Stimulated activated CD4-positive, alpha-beta T cell treated with anti-CD3 and anti-CD28 coated beads, Interleukin-4, amount 100 ng/mL, for 4 hours (primary cell): ENCODE data around the gene SPATA13.

Source experiments
- DNase-seq, 2 experiments: peaks; one replicate each; pipeline ENCODE4 v3.0.0-alpha.2; 2020

SPATA13 gene

DNA sequence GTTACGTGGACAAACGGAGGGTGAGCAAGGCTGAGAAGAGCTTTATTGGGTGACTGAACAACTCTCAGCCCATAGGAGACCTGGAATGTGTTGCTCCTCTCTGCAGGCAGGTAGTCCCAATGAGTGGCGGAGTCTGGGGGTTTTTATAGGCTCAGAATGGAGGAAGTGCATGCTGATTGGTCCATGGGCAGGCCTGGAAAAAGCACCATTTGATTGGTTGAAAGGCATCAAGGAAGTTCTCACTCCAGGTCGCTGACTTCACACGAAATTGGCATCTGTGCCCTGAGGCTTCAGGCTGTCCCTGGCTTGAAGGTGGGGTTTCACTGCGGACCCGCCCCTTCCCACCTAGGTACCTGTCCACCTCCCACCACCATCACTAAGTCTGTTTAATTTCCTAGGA, 65.4 kb downstream of the SPATA13 start:
- no peak for DNase-seq

DNA sequence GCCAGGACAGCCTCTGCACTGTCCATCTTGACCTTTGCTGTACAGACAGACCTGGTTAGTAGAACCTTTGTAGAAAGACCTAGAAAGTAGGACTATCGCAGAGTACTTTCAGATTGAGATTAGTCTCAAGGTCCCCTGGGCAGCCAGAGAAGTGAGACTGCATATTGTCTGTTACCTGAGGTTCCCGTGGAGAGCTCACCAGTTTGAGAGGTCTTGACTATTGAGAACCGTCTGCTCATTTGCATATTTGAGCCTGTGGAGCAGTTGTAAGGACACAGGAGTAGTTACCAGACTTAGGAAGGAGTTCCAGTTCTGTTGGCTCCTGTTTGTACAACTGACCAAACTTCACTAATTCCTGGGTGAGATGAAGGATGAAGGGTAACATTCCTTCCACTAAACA, 66.2 kb downstream of the SPATA13 start:
- DNase-seq, result no peak

DNA sequence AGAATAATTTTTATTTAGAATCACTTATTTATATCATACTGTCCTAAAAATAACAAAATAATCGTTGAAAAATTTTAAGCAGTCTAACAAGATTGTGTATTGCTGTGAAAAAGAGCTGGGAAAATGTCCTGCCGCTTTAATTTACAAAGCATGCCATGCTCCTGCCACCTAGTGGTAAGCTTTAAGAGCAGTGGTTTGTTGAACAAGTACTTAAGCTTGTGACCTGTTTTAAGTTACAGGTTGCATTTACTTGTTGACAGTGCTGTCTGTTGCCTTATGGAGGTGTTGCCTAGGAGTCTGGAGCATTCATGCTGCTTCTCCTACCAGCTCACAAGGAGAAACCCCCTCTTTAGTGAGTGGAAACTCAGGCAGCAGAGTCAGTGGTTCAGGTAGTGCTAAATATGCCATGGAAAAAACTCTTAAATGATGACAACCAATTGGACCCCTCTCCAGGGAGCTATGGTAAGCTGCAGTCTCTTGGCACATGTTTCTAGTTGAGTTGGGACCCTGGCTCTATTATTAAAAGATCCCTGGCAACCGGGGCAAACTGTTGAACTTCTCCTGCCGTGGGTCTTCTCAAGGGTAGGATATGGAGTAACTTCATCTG, 68.4 kb downstream of the SPATA13 start:
- peak in 1 of 2 experiments; percentile 34 for DNase-seq

DNA sequence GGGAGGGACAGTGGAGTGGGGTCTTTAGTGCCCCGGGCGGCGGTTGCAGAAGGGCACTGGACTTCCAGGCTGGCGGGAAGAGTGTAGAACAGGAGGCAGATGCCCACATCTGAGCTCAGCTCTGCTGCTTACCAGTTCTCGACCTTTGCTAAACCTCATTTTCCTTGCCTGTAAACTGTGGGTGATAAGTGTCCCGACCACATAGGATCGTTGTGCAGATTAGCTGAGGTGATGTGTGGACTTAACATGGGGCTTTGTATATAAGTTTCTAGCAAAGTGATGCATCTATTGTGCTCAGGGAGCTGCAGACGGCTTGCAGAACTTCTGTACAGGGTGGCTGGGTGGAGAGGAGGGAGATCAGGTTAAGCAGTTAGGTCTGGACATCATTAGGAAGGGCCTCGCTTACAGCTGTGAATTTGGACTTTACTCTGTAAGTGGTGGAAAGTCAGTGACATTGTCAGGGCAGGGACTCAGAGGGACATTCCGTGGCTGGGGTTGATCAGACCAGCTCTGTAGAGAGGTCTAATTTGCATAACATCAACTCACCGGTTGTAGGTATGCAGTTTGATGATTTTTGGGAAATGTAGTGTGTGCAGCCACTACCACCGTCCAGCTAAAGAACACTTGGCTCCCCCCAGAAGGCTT, 70.0 kb downstream of the SPATA13 start:
- DNase-seq, result no peak

DNA sequence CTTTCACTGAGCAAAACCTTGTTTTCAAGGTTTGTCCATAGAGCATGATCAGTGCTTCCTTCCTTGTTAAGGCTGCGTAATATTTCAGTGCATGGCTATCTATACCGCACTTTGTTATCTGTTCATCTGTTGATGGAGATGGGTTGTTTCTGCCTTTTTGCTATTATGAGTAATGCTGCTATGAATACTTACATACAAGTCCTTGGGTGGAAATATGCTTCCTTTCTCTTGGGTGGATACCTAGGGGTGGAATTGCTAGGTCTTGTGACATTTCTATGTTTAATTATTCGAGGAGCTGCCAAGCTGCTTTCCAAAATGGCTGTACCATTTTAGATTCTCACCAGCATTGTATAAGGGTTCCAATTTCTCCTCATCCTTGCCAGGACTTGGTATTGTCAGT, 70.9 kb downstream of the SPATA13 start:
- no peak for DNase-seq

DNA sequence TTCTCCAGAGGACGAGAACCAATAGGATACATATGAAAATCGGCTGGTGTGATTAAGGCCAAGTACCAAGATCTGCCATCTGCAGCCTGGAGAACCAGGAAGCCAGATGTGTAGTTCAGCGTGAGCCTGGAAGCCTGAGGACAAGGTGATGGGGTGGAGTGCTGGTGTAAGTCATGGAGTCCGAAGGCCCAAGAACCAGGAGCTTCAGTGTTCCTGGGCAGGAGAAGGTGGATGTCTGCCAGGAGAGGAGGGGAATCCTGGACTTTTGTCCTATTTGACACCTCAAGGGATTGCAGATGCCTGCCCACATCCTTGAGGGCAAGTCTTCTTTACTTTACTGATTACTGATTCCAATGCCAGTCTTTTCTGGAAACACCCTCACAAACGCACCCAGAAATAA, 71.5 kb downstream of the SPATA13 start:
- DNase-seq, result no peak

DNA sequence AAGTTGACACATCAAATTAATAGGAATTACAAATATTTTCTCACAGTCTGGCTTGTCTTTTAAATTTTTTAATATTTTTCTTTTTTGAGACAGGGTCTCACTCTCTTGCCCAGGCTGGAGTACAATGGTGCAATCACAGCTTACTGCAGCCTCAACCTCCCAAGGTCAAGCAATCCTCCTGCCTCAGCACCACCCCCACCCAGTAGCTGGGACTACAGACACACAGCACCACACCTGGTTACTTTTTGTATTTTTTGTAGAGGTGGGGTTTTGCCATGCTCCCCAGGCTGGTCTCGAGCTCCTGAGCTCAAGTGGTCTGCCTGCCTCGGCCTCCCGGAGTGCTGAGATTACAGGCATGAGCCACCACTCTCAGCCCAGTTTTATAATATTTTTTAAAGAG, 72.0 kb downstream of the SPATA13 start:
- no peak for DNase-seq

DNA sequence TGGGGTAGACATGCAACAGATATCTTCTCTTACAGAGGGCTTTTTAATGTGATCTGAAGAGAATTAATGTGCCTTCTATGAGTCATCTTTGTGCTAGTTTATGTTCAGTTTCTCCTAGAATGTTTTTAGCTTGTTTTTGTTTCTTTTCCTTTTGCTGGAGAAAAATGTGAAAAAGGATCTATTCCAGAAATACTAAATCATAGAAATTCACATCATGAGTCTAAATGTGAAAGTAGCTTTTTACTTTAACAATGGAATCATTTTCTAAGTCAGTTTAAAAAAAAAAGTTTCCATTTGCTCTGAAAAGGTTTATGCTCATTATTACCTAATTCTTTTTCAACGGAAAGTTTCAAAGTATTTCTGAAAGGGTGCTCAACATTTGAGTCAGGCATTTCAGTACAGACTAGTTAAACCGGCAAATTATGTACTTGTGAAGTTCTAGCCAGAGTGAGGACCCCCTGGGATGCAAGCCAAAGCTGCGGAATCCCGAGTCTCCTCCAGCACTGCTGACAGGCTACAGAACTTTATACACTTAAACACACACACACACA, 72.9 kb downstream of the SPATA13 start:
- DNase-seq, result no peak

DNA sequence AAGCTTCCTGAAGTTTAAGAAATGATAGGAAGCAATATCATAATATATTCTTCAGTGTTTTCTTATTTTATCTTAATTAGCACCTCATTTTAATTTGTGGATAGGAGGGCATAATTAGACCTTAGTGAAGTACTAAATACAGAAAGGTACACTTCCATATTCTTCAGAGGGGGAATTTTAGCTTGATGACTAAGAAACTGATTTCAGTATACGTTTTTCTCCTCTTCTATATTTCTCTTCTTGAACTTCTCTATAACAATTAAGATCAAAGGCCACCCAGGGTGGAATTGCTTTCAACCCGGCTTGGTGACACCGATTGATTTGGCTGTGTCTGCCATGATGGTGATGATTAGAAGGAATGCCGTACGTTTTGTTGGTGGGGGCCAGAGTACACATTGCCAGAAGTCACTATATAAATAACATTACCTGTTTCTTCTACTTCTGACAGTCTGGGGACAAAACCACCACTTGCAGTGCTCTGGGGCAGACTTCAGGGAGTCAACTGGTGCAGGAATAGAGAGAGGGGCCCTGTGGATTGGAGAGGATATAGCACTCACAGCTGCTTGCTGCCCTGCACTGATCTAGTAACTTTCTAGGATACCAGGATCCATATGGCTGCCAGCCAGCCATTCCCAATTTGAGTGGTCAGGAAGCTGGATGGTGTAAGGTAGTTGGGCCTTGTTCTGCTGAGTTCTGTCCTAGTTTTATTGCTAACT, 73.8 kb downstream of the SPATA13 start:
- DNase-seq, result no peak

DNA sequence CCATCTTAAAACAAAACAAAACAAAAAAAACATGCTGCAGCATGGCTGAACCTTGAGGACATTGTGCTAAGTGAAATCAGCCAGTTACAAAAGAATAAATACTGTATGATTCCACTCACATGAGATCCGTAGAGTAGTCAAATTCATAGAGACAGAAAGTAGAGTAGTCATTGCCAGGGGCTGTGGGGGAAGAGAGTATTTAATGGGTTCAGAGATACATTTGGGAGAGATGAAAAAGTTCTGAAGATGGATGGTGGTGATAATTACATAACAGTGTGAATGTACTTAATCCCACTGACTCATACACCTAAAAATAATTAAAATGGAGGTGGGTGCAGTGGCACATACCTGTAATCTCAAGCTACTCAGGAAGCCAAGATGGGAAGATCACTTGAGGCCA, 76.8 kb downstream of the SPATA13 start:
- no peak for DNase-seq

DNA sequence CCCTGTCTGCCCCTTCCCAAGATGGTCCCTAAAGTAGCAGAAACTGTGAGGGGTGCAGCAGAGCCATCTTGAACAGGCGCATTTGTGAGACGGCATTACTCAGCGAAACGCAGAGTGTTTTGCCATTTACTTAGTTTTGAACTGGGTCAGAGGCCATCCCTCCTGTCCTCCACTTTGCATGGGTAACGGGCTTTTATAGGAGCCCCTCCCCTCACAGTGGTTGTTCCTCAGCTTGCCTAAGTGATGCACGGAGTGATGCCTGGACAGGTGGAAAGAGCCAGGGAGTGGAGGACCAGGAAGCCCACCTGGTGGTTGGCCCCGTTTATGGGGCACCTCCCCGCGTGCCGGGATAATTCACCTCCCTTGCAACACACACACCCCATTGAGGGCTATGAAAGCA, 80.8 kb downstream of the SPATA13 start:
- no peak for DNase-seq

DNA sequence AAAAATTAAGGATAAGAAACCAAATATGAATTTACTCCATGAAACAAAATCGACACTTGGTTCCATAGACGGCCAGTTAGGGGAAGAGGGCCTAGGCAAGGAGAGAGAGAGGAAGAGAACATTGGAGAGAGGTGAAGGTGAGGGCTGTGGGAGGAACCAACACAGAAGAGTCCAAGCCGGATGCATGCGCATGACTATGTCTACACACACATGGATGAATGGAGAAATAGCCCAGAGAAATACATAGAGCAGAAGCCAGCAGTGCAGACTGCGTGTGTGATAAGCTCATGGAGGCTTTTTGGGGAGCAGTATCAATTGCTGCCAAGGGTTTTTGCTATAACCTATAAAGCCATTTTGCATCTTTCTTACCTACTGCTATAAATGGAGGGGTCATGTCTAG, 81.6 kb downstream of the SPATA13 start:
- DNase-seq, result no peak

DNA sequence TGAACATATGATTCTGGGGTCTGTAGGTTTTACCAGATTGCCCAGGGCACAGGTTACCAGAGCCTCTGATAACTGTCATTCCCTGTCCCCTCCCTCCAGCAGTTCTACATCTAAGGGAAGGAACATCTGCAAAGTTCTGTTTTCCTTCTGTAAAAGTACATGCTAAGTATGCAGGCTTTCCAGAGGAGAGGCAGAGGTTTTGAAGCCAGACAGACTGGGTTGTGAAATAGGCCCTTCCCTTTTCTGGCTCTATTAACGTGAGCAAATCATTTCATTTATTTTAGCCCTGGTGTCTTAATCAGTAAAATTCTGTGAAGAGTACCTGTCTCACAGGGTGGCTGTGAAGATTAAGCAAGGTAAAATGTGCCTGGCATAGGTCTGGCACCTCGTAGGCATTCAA, 82.8 kb downstream of the SPATA13 start:
- no peak for DNase-seq

DNA sequence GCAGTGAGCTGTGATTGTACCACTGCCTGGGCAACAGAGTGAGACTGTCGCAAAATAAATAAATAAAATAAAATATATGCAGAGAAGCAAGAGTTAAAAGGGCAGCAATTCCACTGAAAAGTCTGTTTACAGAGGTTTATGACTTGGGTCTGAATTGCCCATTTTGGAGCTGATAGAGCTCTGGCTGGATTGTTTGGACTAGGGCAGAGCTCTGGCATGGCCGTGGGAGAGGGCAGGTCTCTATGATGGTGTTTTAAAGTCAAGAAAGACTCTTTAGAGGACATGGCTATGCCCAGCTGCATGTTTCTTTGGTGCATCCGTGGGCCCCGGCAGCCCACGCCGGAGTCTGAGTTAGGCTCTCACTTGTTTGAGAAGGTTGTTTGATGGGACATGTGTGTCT, 84.3 kb downstream of the SPATA13 start:
- DNase-seq, result no peak

DNA sequence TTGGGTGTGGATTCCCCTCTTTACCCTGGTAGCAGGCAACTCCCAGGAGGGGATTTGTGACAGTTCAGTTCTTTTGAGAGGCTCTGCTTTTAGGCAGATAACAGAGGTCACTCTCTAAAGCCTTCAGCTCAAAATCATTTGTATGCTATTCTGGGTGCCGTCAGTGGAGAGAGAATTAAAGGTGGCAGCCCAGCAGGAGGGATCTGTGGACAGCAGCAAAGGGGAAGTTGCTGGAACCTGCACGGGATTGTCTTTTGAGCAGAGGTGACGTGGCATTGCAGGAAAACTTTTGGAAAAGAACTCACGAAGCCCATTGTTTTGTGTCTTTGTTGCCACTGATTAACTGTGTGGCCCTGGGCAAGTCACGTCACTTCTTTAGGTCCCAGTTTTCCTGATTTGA, 86.5 kb downstream of the SPATA13 start:
- DNase-seq, result no peak

DNA sequence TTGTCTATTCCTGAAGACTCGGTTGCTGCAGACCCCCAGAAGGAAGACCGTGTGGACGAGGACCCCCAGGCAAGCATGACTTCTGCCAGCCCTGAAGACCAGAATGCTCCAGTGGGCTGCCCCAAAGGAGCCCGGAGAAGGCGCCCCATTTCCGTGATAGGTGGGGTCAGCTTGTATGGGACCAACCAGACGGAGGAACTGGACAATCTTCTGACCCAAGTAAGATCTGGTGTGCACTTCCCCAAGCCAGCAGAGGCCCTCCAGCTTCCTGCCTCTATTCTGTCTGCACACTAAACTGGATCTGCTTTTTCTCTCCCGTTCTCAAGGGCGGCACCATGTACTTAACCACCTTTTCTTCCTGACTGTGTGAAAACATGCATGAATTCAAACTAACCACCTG, 89.1 kb downstream of the SPATA13 start:
- DNase-seq, result no peak

DNA sequence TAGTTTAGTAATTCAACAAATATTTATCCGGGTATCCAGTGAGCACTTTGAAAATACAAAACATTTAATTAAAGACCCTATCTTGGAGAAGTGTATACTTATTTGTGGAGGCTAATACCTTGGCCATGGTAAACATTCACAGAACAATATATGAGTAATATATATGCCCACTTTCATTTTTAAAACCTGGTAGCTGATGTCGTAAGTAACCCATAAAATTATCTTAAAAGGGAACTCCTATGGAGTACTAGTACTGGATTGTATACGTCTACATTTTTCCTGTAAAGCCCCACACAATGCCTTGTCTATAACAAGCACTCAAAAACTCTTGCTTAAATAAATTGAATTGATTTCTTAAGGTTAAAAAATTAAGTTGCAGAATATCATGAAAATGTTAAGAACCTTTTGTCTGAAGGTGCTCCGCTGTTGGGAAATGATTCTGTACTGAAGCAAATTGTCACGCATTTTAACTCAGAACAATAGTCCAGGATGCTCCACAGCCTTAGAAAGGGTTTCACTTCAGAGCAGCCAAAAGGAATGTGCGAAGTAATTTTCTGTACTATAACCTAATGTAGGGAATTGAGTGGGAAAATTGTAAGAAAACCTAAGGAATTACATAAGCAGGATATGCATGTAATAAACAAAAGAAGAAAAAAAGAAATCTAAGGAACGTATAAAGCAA, 90.0 kb downstream of the SPATA13 start:
- DNase-seq, result no peak

DNA sequence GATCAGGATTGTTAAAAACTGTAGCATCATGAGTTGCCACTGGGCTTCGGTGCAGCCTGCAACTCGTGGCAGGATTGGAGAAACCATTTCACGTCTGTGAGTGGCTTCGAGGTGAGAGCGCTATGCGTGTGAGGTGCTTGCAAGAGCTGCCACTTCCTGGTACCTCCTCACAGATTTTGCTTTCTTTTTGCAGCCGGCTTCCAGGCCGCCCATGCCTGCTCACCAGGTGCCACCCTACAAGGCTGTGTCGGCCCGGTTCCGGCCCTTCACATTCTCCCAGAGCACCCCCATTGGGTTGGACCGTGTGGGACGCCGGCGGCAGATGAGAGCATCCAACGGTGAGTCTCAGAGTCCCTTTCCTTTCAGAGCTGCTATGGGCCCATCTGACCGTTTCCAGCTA, 91.0 kb downstream of the SPATA13 start:
- peak; percentile 60 to 82 for DNase-seq

DNA sequence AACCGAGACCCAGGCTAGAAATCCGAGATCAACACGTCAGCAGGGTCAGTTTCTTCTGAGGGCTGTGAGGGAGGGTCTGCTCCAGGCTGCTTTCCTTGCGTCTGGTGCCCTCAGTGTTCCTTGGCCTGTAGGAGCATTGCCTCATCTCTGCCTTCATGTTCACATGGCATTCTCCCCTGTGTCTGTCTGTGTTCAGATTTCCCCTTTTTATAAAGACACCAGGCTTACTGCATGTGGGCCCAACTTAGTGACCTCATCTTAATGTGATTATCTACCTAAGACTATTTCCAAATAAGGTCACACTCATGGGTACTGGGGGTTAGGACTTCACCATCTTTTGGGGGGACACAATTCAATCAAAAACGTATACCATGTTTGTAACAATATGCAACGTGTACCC, 91.6 kb downstream of the SPATA13 start:
- DNase-seq, result peak in 1 of 2 experiments; percentile 44

DNA sequence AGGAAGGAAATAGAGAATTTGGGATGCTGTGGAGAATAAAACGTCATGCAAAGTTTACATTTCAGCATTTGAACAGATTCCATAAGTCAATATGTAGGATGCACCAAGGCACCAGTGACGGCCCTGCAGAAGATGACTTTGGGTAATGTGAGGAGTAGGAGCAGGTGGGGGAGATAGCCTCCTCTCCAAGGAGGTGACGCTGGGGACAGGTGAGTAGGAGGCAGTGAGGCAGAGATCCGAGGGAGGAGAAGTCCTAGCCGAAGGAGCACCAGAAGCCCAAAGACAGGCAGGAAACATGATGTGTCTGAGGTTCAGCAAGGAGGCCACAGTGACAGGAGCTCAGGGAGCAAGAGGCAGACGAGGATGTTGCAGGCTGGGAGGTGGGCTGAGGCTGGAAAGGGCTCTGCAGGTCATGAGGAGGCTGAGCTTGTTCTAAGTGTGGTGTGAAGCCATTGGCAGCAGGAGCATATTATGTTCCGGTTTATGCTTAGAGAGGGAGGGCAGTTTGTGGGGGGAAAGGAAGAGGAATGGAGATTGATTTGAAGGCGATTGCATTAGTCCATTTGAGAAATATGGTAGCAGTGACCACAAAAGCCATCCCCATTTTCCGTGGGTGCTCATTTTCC, 93.1 kb downstream of the SPATA13 start:
- DNase-seq, result no peak

DNA sequence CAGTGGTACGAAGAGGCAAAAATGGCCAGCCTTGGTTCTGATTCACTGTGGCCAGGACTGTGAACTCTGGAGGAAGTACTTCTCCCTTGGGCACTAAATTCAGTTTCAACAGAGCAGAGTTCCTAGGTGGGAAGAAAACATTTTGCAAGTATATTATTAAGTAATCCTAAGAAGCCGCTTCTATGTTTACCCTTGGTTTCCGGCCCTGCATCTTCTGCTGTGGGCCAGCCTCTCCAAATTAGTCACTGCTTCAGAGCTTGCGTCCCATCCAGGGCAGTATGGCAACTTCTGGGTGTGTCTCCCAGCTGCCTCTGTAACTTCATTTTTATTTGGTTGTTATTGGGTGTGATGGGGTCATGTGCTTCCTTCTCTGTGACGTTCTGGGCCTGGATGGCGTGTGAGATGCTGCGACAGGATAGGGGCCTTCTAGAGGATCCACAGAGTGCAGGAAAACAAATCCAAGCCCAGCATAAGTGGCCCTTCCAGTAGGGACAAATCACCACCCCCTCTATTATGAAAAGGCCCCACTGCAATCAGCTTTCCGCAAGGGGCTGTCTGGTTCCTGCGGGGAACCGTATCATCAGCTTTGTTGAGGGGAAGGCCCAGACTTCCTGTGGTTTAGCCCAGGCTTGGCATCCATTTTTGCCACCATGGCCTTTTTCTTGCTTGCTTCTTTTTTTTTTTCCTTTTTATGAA, 93.8 kb downstream of the SPATA13 start:
- DNase-seq, result peak in 1 of 2 experiments; percentile 48

DNA sequence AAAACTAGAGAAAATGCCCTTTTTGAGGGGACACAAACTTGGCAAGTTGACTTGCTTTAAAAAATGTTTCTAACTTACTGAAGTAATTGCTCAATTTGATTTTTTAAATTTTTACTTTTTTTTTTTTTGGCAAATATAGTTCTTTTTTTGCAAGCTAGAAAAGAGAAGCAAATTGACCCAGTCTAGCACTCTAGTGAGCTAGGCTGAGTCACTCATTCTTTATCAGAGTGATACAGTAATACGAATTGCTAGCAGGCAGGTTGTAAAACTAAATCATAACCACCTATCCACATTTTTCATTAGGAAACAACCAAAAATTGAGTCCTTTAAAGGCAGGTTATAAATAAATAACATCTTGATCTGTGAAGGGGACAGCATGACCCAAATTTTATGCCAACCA, 97.0 kb downstream of the SPATA13 start:
- DNase-seq, result no peak
